GM18873 (cell line): ENCODE results near the gene SLIT2.

Experiments
- ATAC-seq: cut with Tn5 transposase; IDR thresholded peaks from one replicate; pipeline ENCODE4 v1.9.1; 2021; ENCODE audit warnings: mild to moderate bottlenecking, moderate library complexity, moderate number of reproducible peaks; ENCODE audit not compliant: unreplicated experiment, low FRiP score

The SLIT2 gene

DNA sequence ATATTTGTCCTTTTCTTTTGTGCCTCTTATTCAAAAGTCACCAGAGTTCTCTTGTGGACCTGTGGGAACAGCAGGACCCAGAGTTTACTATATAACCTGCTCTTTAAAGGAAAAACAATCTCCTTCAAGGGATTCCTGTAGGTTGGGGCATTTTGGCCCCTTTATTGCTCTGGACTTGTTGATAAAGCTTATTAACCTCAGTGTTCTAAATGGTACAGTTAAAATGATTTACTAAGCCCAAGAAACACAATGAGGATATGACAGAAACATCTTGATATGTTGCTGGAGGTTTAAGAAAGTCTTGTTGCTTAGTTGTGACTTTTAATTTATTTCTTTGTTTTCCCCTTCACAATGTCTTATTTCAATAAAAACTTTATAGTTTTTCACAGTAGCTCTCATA, 46.8 kb downstream of the SLIT2 start:
- ATAC-seq: no peak

GRCh38 chr4:20298986-20299385, 47.3 kb downstream of the SLIT2 start:
- no peak for ATAC-seq

- no peak for ATAC-seq
Measured at GRCh38 chr4:20299515-20299914, 47.8 kb downstream of the SLIT2 start.

DNA sequence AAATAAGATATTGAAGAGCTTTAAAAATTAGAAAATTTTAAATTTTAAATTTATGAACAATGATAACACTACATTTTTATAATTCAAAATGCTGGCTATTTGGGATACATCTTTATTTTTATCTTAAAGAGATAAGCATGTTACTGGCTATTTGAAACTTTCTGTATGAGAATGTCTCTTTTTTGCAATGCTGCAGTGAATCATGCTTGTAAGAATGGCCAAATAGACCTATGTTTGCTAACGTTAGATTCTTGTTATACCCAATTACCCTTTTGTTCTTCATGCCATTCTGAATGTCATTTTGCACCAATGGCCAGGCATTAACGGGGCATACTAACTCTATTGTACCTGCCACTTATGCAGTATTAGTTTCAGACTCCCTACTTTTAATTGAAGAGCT, 49.5 kb downstream of the SLIT2 start:
- no peak for ATAC-seq
